ENCODE results near the gene ADRA2A. TPM values are rescaled to one million over a fixed set of nuclear protein-coding genes. Genes with fewer than 3 reads are reported as not detected.

ADRA2A gene
- total RNA-seq, 1 experiment from 2014 or later: 1.7 TPM

DNA sequence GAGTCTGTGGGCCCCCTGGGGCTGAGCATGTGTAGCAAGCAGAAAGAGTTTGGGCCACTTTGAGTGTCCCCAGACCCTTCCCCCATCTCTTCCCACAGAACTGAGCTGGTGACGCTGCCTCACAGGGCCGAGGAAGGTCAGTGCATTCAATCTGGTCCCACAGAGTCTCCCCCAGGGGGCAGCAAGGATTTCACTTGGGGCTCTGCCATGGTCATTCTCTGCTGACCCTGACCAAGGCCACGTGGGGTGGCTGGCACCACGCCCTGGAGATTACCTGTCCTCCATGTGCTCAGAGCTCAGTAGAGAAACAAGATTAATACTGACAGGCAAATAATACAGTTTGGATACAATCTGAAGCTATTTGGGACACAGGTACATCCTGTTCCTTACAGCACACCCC is 30.2 kb downstream of the ADRA2A start (continued):
- TF ChIP-seq, protein P1, sequence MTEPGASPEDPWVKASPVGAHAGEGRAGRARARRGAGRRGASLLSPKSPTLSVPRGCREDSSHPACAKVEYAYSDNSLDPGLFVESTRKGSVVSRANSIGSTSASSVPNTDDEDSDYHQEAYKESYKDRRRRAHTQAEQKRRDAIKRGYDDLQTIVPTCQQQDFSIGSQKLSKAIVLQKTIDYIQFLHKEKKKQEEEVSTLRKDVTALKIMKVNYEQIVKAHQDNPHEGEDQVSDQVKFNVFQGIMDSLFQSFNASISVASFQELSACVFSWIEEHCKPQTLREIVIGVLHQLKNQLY (CRISPR knock-in tag; IDR thresholded peaks at IDR 0.05): no peak

DNA sequence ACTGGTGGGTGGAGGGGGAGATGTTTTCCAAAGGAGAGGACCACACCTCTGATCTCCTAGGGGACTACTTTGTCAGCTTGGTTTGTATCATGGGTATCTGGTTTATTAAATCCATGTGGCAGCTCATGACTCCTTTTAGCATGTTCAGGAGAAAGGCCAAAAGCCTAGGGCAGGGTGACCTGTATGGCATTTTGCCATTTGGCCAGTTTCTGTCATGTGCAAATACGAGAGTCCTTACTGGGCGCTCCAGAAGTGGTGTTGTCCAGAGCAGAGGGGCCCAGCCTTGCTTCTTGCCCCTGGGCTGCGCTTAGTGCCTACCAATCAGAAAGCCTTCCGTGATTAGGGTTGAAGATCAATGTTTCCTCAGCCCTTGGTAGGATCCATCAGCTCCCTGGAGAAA is 31.0 kb downstream of the ADRA2A start:
- H3K9me3 Mint-ChIP-seq: peaks cover 10% of the 10 kb centered on the region; the same call in 1 of the 2 replicates
- no peaks in the 10 kb centered on the region for H3K36me3 Mint-ChIP-seq
- peaks cover 3% of the 10 kb centered on the region for H3K4me1 Mint-ChIP-seq
- H3K27me3 Mint-ChIP-seq (ENCODE audit: low read depth): no peaks in the 10 kb centered on the region; the same call in 1 of the 2 replicates
- H3K4me3 Mint-ChIP-seq: no peak overlapping the region
- POLR2A ChIA-PET: no interaction called here
- no peak for DNase-seq (ENCODE audit: low spot score)
- TF ChIP-seq, protein P2, sequence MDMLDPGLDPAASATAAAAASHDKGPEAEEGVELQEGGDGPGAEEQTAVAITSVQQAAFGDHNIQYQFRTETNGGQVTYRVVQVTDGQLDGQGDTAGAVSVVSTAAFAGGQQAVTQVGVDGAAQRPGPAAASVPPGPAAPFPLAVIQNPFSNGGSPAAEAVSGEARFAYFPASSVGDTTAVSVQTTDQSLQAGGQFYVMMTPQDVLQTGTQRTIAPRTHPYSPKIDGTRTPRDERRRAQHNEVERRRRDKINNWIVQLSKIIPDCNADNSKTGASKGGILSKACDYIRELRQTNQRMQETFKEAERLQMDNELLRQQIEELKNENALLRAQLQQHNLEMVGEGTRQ (CRISPR knock-in tag; IDR thresholded peaks at IDR 0.05): no peak
- TF ChIP-seq SMAD4 (CRISPR knock-in tag; IDR thresholded peaks at IDR 0.05): no peak
- no peak for TF ChIP-seq MXD4 (CRISPR knock-in tag; IDR thresholded peaks at IDR 0.05; ENCODE audit: borderline replicate concordance)
- TF ChIP-seq FOXK1 (CRISPR knock-in tag; IDR thresholded peaks at IDR 0.05): no peak
- CTCF ChIA-PET: interaction anchor here (0.6 to 1.7 kb wide), 6 partner anchors 13 to 491 kb away, joined by 3 to 10 read pairs (median 4); partner anchors contain the start of gene ADRA2A
- no peak for ATAC-seq
- no peak overlapping the region for H3K27ac Mint-ChIP-seq

DNA sequence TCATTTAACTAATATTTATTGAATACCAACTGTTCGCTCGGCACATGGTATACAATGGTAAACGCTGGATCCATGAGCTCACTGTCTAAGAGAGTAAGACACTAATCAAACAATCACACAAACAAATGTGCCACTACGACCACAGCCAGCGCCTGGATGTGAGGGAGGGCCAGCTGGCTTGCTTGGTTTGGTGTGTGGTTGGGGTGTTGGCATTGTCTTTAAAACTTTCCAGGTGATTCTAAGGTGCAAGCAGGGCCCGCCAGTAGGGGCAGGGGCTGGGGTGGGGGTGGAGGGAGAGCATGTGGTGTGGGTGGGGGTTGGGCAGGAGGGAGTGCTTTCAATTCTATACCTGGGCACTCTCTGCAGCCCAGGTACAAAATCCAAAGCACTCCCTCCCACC is 31.6 kb downstream of the ADRA2A start:
- Mint-ChIP-seq H3K9me3 (peaks cover 10% of the 10 kb centered on the region; the same call in 1 of the 2 replicates), H3K27ac (no peak overlapping the region), H3K27me3 (ENCODE audit: low read depth) (no peaks in the 10 kb centered on the region; the same call in 1 of the 2 replicates), H3K4me1 (peaks cover 3% of the 10 kb centered on the region), H3K4me3 (no peak overlapping the region), H3K36me3 (no peaks in the 10 kb centered on the region)
- ChIA-PET CTCF (interaction anchor here (0.7 to 1.5 kb wide), 3 partner anchors 11 to 1029 kb away, joined by 4 to 6 read pairs (median 5); partner anchors contain the start of gene ADRA2A), POLR2A (no interaction called here)
- ATAC-seq (peak; percentile 44), DNase-seq (ENCODE audit: low spot score) (no peak)
- TF ChIP-seq, protein P3, sequence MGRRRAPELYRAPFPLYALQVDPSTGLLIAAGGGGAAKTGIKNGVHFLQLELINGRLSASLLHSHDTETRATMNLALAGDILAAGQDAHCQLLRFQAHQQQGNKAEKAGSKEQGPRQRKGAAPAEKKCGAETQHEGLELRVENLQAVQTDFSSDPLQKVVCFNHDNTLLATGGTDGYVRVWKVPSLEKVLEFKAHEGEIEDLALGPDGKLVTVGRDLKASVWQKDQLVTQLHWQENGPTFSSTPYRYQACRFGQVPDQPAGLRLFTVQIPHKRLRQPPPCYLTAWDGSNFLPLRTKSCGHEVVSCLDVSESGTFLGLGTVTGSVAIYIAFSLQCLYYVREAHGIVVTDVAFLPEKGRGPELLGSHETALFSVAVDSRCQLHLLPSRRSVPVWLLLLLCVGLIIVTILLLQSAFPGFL (CRISPR knock-in tag; IDR thresholded peaks at IDR 0.05; ENCODE audit: borderline replicate concordance): no peak
- TF ChIP-seq ZBTB21 (CRISPR knock-in tag; IDR thresholded peaks at IDR 0.05; ENCODE audit: borderline replicate concordance) (no peak), ESRRA (CRISPR knock-in tag; IDR thresholded peaks at IDR 0.05; ENCODE audit: borderline replicate concordance) (no peak), JAZF1 (CRISPR knock-in tag; IDR thresholded peaks at IDR 0.05) (no peak)
- TF ChIP-seq, protein P4, sequence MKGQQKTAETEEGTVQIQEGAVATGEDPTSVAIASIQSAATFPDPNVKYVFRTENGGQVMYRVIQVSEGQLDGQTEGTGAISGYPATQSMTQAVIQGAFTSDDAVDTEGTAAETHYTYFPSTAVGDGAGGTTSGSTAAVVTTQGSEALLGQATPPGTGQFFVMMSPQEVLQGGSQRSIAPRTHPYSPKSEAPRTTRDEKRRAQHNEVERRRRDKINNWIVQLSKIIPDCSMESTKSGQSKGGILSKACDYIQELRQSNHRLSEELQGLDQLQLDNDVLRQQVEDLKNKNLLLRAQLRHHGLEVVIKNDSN (CRISPR knock-in tag; IDR thresholded peaks at IDR 0.05): no peak
- TF ChIP-seq, protein P2 (CRISPR knock-in tag; IDR thresholded peaks at IDR 0.05): no peak

DNA sequence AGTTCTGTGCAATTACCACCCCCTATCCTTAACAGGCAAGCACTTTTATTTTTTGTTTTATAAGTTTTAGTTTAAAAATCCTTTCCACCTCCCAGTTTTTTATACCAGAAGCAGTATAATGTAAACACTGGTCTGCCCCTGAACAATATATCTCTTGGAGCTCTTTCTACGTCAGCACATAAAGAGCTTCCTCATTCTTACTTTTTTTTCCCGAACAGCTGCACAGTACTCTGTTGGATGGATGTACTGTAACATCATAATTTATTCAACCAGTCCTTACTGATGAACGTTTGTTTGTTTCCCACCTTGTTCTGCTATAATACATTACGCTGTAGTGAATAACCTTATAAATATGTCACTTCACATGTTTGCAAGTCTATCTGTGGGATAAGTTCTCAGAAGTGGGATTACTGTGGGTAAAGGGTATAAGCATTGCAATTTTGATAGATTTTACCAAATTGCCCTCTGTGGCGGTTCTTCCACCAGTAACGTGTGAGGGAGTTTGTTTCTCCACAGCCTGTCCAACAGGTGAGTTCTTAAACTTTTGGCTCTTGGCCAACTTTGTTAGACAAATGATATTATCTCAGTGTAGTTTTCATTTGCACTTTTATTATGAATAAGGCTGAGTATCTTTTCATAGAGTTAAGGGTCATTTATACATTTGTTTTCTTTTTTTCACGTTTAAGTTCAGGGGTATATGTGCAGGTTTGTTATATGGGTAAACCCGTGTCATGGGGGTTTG is 32.8 kb downstream of the ADRA2A start:
- no peaks in the 10 kb centered on the region; the same call in 1 of the 2 replicates for H3K27me3 Mint-ChIP-seq (ENCODE audit: low read depth)
- peaks cover 3% of the 10 kb centered on the region for H3K4me1 Mint-ChIP-seq
- no peak for DNase-seq (ENCODE audit: low spot score)
- no peak overlapping the region for H3K4me3 Mint-ChIP-seq
- POLR2A ChIA-PET: interaction anchor here (0.6 kb wide), 2 partner anchors 38 to 98 kb away, joined by 3 read pairs; no protein-coding TSS in a partner anchor
- H3K27ac Mint-ChIP-seq: no peak overlapping the region
- H3K9me3 Mint-ChIP-seq: peaks cover 5% of the 10 kb centered on the region
- no peaks in the 10 kb centered on the region for H3K36me3 Mint-ChIP-seq
- CTCF ChIA-PET: interaction anchor here (0.6 to 1.5 kb wide), 4 partner anchors 33 to 1028 kb away, joined by 3 to 6 read pairs (median 4); partner anchors contain the start of gene ADRA2A
- ATAC-seq: no peak
- TF ChIP-seq MYBL2 (CRISPR knock-in tag; IDR thresholded peaks at IDR 0.05): no peak
- no peak for TF ChIP-seq SOX15 (CRISPR knock-in tag; IDR thresholded peaks at IDR 0.05)
- TF ChIP-seq JUN (CRISPR knock-in tag; IDR thresholded peaks at IDR 0.05): no peak
- no peak for TF ChIP-seq NR1H2 (CRISPR knock-in tag; IDR thresholded peaks at IDR 0.05)
- TF ChIP-seq ELF4 (CRISPR knock-in tag; IDR thresholded peaks at IDR 0.05; ENCODE audit: low read depth): no peak
- TF ChIP-seq, protein P5, sequence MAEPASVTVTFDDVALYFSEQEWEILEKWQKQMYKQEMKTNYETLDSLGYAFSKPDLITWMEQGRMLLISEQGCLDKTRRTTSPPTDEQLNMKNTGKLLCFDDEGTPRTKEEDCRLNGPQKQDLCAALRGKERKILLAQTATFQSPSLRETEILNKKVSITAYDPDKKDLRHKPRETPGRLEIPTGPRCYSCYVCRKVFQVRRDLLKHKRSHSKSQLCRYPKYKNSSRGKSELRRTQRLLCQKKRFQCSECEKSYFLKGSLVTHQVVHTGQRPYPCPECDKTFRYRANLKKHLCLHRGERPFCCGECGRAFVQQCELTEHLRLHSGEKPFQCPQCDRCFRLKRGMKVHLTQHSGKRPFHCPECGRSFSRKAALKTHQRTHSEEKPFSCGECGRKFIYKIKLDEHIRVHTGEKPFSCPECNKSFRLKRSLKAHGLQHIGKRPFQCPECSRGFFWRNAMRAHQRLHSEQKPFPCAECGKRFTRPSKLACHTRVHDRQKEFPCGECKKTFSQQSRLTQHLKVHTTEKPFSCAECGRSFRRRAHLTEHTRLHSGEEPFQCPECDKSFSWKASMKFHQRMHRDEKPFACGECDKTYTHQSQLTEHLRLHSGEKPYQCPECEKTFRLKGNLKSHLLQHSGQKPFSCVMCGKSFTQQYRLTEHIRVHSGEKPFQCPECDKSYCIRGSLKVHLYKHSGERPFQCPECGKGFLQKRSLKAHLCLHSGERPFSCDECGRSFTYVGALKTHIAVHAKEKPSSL (CRISPR knock-in tag; conservative IDR thresholded peaks at IDR 0.05): no peak
- TF ChIP-seq CREM (CRISPR knock-in tag; IDR thresholded peaks at IDR 0.05): no peak
- TF ChIP-seq ZNF671 (CRISPR knock-in tag; IDR thresholded peaks at IDR 0.05): no peak
- TF ChIP-seq PRRX2 (CRISPR knock-in tag; IDR thresholded peaks at IDR 0.05): no peak
- TF ChIP-seq, protein P6, sequence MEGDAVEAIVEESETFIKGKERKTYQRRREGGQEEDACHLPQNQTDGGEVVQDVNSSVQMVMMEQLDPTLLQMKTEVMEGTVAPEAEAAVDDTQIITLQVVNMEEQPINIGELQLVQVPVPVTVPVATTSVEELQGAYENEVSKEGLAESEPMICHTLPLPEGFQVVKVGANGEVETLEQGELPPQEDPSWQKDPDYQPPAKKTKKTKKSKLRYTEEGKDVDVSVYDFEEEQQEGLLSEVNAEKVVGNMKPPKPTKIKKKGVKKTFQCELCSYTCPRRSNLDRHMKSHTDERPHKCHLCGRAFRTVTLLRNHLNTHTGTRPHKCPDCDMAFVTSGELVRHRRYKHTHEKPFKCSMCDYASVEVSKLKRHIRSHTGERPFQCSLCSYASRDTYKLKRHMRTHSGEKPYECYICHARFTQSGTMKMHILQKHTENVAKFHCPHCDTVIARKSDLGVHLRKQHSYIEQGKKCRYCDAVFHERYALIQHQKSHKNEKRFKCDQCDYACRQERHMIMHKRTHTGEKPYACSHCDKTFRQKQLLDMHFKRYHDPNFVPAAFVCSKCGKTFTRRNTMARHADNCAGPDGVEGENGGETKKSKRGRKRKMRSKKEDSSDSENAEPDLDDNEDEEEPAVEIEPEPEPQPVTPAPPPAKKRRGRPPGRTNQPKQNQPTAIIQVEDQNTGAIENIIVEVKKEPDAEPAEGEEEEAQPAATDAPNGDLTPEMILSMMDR (IDR thresholded peaks at IDR 0.05): no peak
- TF ChIP-seq GRHL2 (CRISPR knock-in tag; IDR thresholded peaks at IDR 0.05; ENCODE audit: insufficient replicate concordance, severe bottlenecking): no peak
